Superior temporal gyrus (tissue), 1 donor: ENCODE measurements around the gene CBLN3.
"Not testable (repeated sequence)": the region's sequence is repeated elsewhere in the genome, so short reads cannot be mapped to it uniquely, and the experiment has no call there.

Experiments used
- DNase-seq: peaks from one replicate; pipeline ENCODE4 v3.0.0-alpha.2; 2016; ENCODE audit errors: extremely low spot score

Gene CBLN3

GRCh38 chr14:24403294-24403998 is 26.0 kb downstream of the CBLN3 start:
- DNase-seq: no peak

GRCh38 chr14:24401810-24402702 is 27.4 kb downstream of the CBLN3 start:
- no peak for DNase-seq

- no peak for DNase-seq
These were observed 29.3 kb downstream of the CBLN3 start for GRCh38 chr14:24399999-24400718.

- DNase-seq: no peak
These were observed 30.0 kb downstream of the CBLN3 start for GRCh38 chr14:24399447-24399822.

- DNase-seq: no peak
These were observed 30.6 kb downstream of the CBLN3 start, which contains the start of gene NYNRIN for GRCh38 chr14:24398653-24399446. TSS of gene NYNRIN (plus strand) at chr14:24399003. CDS start at chr14:24399247, 244 bp downstream.

- DNase-seq: no peak
These were observed 31.2 kb downstream of the CBLN3 start for GRCh38 chr14:24398293-24398652.

GRCh38 chr14:24397639-24398292 is 31.7 kb downstream of the CBLN3 start:
- no peak for DNase-seq

GRCh38 chr14:24395609-24396582 is 33.6 kb downstream of the CBLN3 start:
- no peak for DNase-seq

GRCh38 chr14:24394275-24394674 is 35.2 kb downstream of the CBLN3 start:
- DNase-seq: no peak

- DNase-seq: no peak
These were observed 37.0 kb downstream of the CBLN3 start for GRCh38 chr14:24392325-24393091.

GRCh38 chr14:24390701-24391468 is 38.6 kb downstream of the CBLN3 start:
- no peak for DNase-seq

- no peak for DNase-seq
These were observed 40.1 kb downstream of the CBLN3 start for GRCh38 chr14:24389226-24389848.

GRCh38 chr14:24388474-24389179 is 40.8 kb downstream of the CBLN3 start:
- no peak for DNase-seq

GRCh38 chr14:24387579-24387978 is 41.9 kb downstream of the CBLN3 start:
- DNase-seq: not testable (repeated sequence)

GRCh38 chr14:24387009-24387345 is 42.5 kb downstream of the CBLN3 start:
- DNase-seq: no peak

GRCh38 chr14:24385524-24385923 is 43.9 kb downstream of the CBLN3 start:
- no peak for DNase-seq

- no peak for DNase-seq
These were observed 45.3 kb downstream of the CBLN3 start for GRCh38 chr14:24384169-24384568.
